Trophoblast cell (in vitro differentiated cells and primary cell): Measurements from ENCODE around the gene HBG2.

ENCODE experiments used
- DNase-seq, 2 donors: peaks; one replicate each; pipeline ENCODE4 v3.0.0-alpha.2; 2016
- H2AFZ ChIP-seq: 2 replicates; pipeline ENCODE4 v1.6.1; 2013; ENCODE audit warnings: low read length, moderate library complexity, mild to moderate bottlenecking; ENCODE audit not compliant: insufficient read depth, poor library complexity
- H2AK5ac ChIP-seq: 2 replicates; pipeline ENCODE4 v1.6.1; 2013; ENCODE audit warnings: mild to moderate bottlenecking, low read length
- H2BK120ac ChIP-seq: 2 replicates; pipeline ENCODE4 v1.6.1; 2013; ENCODE audit warnings: low read length, mild to moderate bottlenecking, moderate library complexity; ENCODE audit not compliant: insufficient read depth, poor library complexity
- H2BK12ac ChIP-seq: 2 replicates; pipeline ENCODE4 v1.6.1; 2013; ENCODE audit warnings: mild to moderate bottlenecking, low read length, moderate library complexity
- H2BK5ac ChIP-seq: 2 replicates; pipeline ENCODE4 v1.6.1; 2013; ENCODE audit warnings: low read length, low read depth, moderate library complexity, mild to moderate bottlenecking; ENCODE audit not compliant: poor library complexity
- H3K14ac ChIP-seq: 2 replicates; pipeline ENCODE4 v1.6.1; 2013; ENCODE audit warnings: mild to moderate bottlenecking, low read length
- H3K18ac ChIP-seq: 2 replicates; pipeline ENCODE4 v1.6.1; 2013; ENCODE audit warnings: mild to moderate bottlenecking, low read length
- H3K23ac ChIP-seq: 2 replicates; pipeline ENCODE4 v1.6.1; 2013; ENCODE audit warnings: low read length
- H3K27ac ChIP-seq: 2 replicates; pipeline ENCODE4 v1.5.1; 2013; ENCODE audit warnings: low read depth, mild to moderate bottlenecking, inconsistent platforms, low read length, moderate library complexity
- H3K27me3 ChIP-seq: 2 replicates; pipeline ENCODE4 v1.6.1; 2013; ENCODE audit warnings: inconsistent platforms, mild to moderate bottlenecking, low read length, moderate library complexity; ENCODE audit not compliant: insufficient read depth
- H3K36me3 ChIP-seq, 2 experiments: 1 replicate in 1 of 2; 2 replicates in 1 of 2; pipeline ENCODE4 v1.6.1; 2013; ENCODE audit warnings: low read length in 2 of 2, mild to moderate bottlenecking in 2 of 2, moderate library complexity in 1 of 2; ENCODE audit not compliant: insufficient read depth in 2 of 2, control insufficient read depth in 1 of 2
- H3K4ac ChIP-seq: 2 replicates; pipeline ENCODE4 v1.6.1; 2013; ENCODE audit warnings: low read depth, mild to moderate bottlenecking, low read length, moderate library complexity
- H3K4me1 ChIP-seq, 2 experiments: 1 replicate in 1 of 2; 2 replicates in 1 of 2; pipeline ENCODE4 v1.6.1; 2013; ENCODE audit warnings: low read length in 2 of 2, mild to moderate bottlenecking in 2 of 2, moderate library complexity in 1 of 2; ENCODE audit not compliant: insufficient read depth in 2 of 2, control insufficient read depth in 1 of 2
- H3K4me2 ChIP-seq: 2 replicates; pipeline ENCODE4 v1.6.1; 2013; ENCODE audit warnings: inconsistent platforms, mild to moderate bottlenecking, low read length, moderate library complexity
- H3K4me3 ChIP-seq: 2 replicates; pipeline ENCODE4 v1.5.1; 2013; ENCODE audit warnings: mild to moderate bottlenecking, low read depth, low read length, inconsistent platforms
- H3K79me1 ChIP-seq: one replicate; pipeline ENCODE4 v1.6.1; 2013; ENCODE audit warnings: low read length
- H3K79me2 ChIP-seq: 2 replicates; pipeline ENCODE4 v1.6.1; 2013; ENCODE audit warnings: low read length, mild to moderate bottlenecking; ENCODE audit not compliant: control insufficient read depth, insufficient read depth, poor library complexity
- H3K9ac ChIP-seq: 2 replicates; pipeline ENCODE4 v1.6.1; 2013; ENCODE audit warnings: mild to moderate bottlenecking, low read length
- H3K9me3 ChIP-seq: 2 replicates; pipeline ENCODE4 v1.6.1; 2013; ENCODE audit warnings: low read depth, mild to moderate bottlenecking, control low read depth, inconsistent platforms, low read length; ENCODE audit not compliant: insufficient read depth
- H4K12ac ChIP-seq: 2 replicates; pipeline ENCODE4 v1.6.1; 2013; ENCODE audit warnings: low read depth, mild to moderate bottlenecking, low read length, moderate library complexity
- H4K8ac ChIP-seq: 2 replicates; pipeline ENCODE4 v1.6.1; 2013; ENCODE audit warnings: low read depth, mild to moderate bottlenecking, low read length, moderate library complexity
- H4K91ac ChIP-seq: one replicate; pipeline ENCODE4 v1.6.1; 2013; ENCODE audit warnings: low read depth, mild to moderate bottlenecking, low read length, moderate library complexity
- WGBS: extraction: QIAGEN DNeasy Blood & Tissue Kit; methylation state at CpG from one replicate; pipeline ENCODE4 v1.1.7; 2013; ENCODE audit warnings: missing lambda C conversion rate; ENCODE audit not compliant: insufficient read length, insufficient coverage; ENCODE audit errors: extremely low coverage; 5-methylcytosine and 5-hydroxymethylcytosine counted together

HBG2 gene

GRCh38 chr11:5233307-5233706 is 21.3 kb downstream of the HBG2 start:
- no peak overlapping the region for H4K12ac ChIP-seq
- H3K79me2 ChIP-seq: no peaks in the 10 kb centered on the region
- H3K27me3 ChIP-seq: no peaks in the 10 kb centered on the region
- H3K14ac ChIP-seq: no peak overlapping the region
- no peaks in the 10 kb centered on the region for H3K4me1 ChIP-seq
- H3K9me3 ChIP-seq: peaks cover 1% of the 10 kb centered on the region
- no peak overlapping the region for H2BK5ac ChIP-seq
- H3K9ac ChIP-seq: no peak overlapping the region
- no peak overlapping the region for H2BK120ac ChIP-seq
- no peak overlapping the region for H3K4ac ChIP-seq
- H3K4me3 ChIP-seq: no peak overlapping the region
- H4K91ac ChIP-seq: no peak overlapping the region
- no peak overlapping the region for H2AFZ ChIP-seq
- DNase-seq: no peak
- no peak overlapping the region for H2AK5ac ChIP-seq
- H3K23ac ChIP-seq: no peak overlapping the region
- H3K27ac ChIP-seq: no peak overlapping the region
- no CpG with 5 or more reads among the region's 1 CpG for WGBS
- H3K4me2 ChIP-seq: no peak overlapping the region
- no peaks in the 10 kb centered on the region for H3K79me1 ChIP-seq
- H3K18ac ChIP-seq: no peak overlapping the region
- H4K8ac ChIP-seq: no peak overlapping the region
- H2BK12ac ChIP-seq: no peak overlapping the region
- peaks cover 0 to 1% of the 10 kb centered on the region in 2 experiments for H3K36me3 ChIP-seq

GRCh38 chr11:5232821-5233220 is 21.8 kb downstream of the HBG2 start:
- Histone ChIP-seq H2AFZ (no peak overlapping the region), H3K27me3 (no peaks in the 10 kb centered on the region), H4K12ac (no peak overlapping the region), H2BK5ac (no peak overlapping the region), H3K18ac (no peak overlapping the region), H3K4me1 (no peaks in the 10 kb centered on the region), H3K9ac (no peak overlapping the region), H3K4me3 (no peak overlapping the region), H3K9me3 (peaks cover 1% of the 10 kb centered on the region), H3K79me1 (no peaks in the 10 kb centered on the region), H3K36me3 (peaks cover 0 to 1% of the 10 kb centered on the region in 2 experiments), H4K8ac (no peak overlapping the region), H4K91ac (no peak overlapping the region), H3K4ac (no peak overlapping the region), H2AK5ac (no peak overlapping the region), H3K79me2 (no peaks in the 10 kb centered on the region), H3K27ac (no peak overlapping the region), H2BK12ac (no peak overlapping the region), H2BK120ac (no peak overlapping the region), H3K14ac (no peak overlapping the region), H3K23ac (no peak overlapping the region), H3K4me2 (no peak overlapping the region)
- no CpG with 5 or more reads among the region's 2 CpGs for WGBS
- no peak for DNase-seq

DNA sequence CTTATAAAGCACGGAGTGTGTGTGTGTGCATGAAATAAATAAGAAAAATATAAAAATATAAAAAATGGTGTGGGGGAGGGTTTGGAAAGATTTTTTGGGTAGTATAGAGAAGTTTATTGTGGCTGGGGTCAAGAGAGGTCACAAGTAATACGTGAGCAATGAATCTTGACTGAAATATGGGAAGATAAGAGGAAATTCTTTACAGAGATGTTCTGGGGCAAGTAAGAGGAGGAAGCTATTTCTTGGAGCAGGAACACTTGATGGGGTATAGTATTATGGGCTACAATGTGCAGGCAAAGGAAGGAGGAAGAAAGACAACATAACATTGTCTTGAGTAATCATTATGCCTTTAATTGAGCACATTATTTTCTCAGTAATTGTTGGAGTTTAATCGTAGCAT is 22.4 kb downstream of the HBG2 start:
- Histone ChIP-seq H4K12ac (no peak overlapping the region), H3K4me1 (no peaks in the 10 kb centered on the region), H3K4me3 (no peak overlapping the region), H2BK5ac (no peak overlapping the region), H3K18ac (no peak overlapping the region), H3K27ac (no peak overlapping the region), H3K4ac (no peak overlapping the region), H2AK5ac (no peak overlapping the region), H3K9ac (no peak overlapping the region), H4K8ac (no peak overlapping the region), H2BK12ac (no peak overlapping the region), H3K27me3 (no peaks in the 10 kb centered on the region), H3K14ac (no peak overlapping the region), H3K4me2 (no peak overlapping the region), H4K91ac (no peak overlapping the region), H3K9me3 (peaks cover 1% of the 10 kb centered on the region), H3K79me2 (no peaks in the 10 kb centered on the region), H2AFZ (no peak overlapping the region), H3K36me3 (peaks cover 0 to 1% of the 10 kb centered on the region in 2 experiments), H3K23ac (no peak overlapping the region), H2BK120ac (no peak overlapping the region), H3K79me1 (no peaks in the 10 kb centered on the region)
- DNase-seq: no peak
- 100% methylated on average over 2 of the region's 3 CpGs for WGBS

GRCh38 chr11:5231111-5231510 is 23.5 kb downstream of the HBG2 start:
- no peak overlapping the region for H4K91ac ChIP-seq
- no CpG with 5 or more reads among the region's 2 CpGs for WGBS
- no peak overlapping the region for H3K9ac ChIP-seq
- no peaks in the 10 kb centered on the region for H3K79me2 ChIP-seq
- H3K23ac ChIP-seq: no peak overlapping the region
- H3K4ac ChIP-seq: no peak overlapping the region
- no peak overlapping the region for H3K14ac ChIP-seq
- H3K27ac ChIP-seq: no peak overlapping the region
- DNase-seq: no peak
- H3K4me1 ChIP-seq: no peaks in the 10 kb centered on the region
- H3K27me3 ChIP-seq: no peaks in the 10 kb centered on the region
- H3K18ac ChIP-seq: no peak overlapping the region
- H2AK5ac ChIP-seq: no peak overlapping the region
- H4K8ac ChIP-seq: no peak overlapping the region
- no peak overlapping the region for H4K12ac ChIP-seq
- H3K4me3 ChIP-seq: no peak overlapping the region
- H3K36me3 ChIP-seq: peaks cover 0 to 1% of the 10 kb centered on the region in 2 experiments
- H3K4me2 ChIP-seq: no peak overlapping the region
- no peak overlapping the region for H2BK5ac ChIP-seq
- H2BK120ac ChIP-seq: no peak overlapping the region
- H3K9me3 ChIP-seq: peaks cover 1% of the 10 kb centered on the region
- no peak overlapping the region for H2BK12ac ChIP-seq
- no peak overlapping the region for H2AFZ ChIP-seq
- no peaks in the 10 kb centered on the region for H3K79me1 ChIP-seq
